Activated naive CD8-positive, alpha-beta T cell treated with anti-CD3 and anti-CD28 coated beads, Interleukin-2, amount 10 ng/mL, durations not matched to agents 7 days and 5 days (primary cell): Measurements from ENCODE around the gene ROPN1L. TPM values are rescaled to one million over a fixed set of nuclear protein-coding genes. Genes with fewer than 3 reads are reported as not detected.

Experiments used
- ATAC-seq: fragments of 150-1000 bp; cut with Tn5 transposase; one replicate; pipeline ENCODE4 v1.10.0; 2021; ENCODE audit warnings: low read depth, moderate library complexity
- POLR2A ChIA-PET: fragments of 350-600 bp; sonication (Branson Sonifier 250); formaldehyde crosslinking; loops from one replicate; lab custom pipeline; 2021; ENCODE audit warnings: antibody characterized with exemption; lab: Charles Lee
- DNase-seq: peaks from one replicate; pipeline ENCODE4 v3.0.0; 2021
- H3K27ac Mint-ChIP-seq: one replicate; pipeline ENCODE4 v1.8.0; 2022; ENCODE audit warnings: mild to moderate bottlenecking, mixed read lengths
- H3K27me3 Mint-ChIP-seq: one replicate; pipeline ENCODE4 v1.8.0; 2022; ENCODE audit warnings: mild to moderate bottlenecking, moderate library complexity, mixed read lengths
- H3K36me3 Mint-ChIP-seq: one replicate; pipeline ENCODE4 v1.8.0; 2021; ENCODE audit warnings: mild to moderate bottlenecking, mixed read lengths
- H3K4me1 Mint-ChIP-seq: one replicate; pipeline ENCODE4 v1.8.0; 2021; ENCODE audit warnings: mixed read lengths
- H3K4me3 Mint-ChIP-seq: one replicate; pipeline ENCODE4 v1.8.0; 2022; ENCODE audit warnings: mild to moderate bottlenecking, moderate library complexity, mixed read lengths
- H3K9me3 Mint-ChIP-seq: one replicate; pipeline ENCODE4 v1.8.0; 2021; ENCODE audit warnings: mixed read lengths
- total RNA-seq, 2 experiments: library from RNA; stranded (reverse); gene quantifications; one replicate each; pipeline ENCODE4 v1.2.3, GENCODE V29; 2021

Gene ROPN1L
- total RNA-seq, 2 experiments from 2014 or later: 1.4 to 1.5 TPM

GRCh38 chr5:10480237-10480985 lies 38.7 kb downstream of the ROPN1L start:
- POLR2A ChIA-PET: no interaction called here
- Mint-ChIP-seq H3K27me3 (peaks cover 7% of the 10 kb centered on the region), H3K4me1 (no peaks in the 10 kb centered on the region), H3K9me3 (no peaks in the 10 kb centered on the region), H3K27ac (no peak overlapping the region), H3K4me3 (no peak overlapping the region), H3K36me3 (no peaks in the 10 kb centered on the region)
- DNase-seq (no peak), ATAC-seq (no peak)

GRCh38 chr5:10481241-10481935 lies 39.7 kb downstream of the ROPN1L start:
- Mint-ChIP-seq H3K27me3 (peaks cover 7% of the 10 kb centered on the region), H3K27ac (no peak overlapping the region), H3K4me3 (no peak overlapping the region), H3K4me1 (no peaks in the 10 kb centered on the region), H3K9me3 (no peaks in the 10 kb centered on the region), H3K36me3 (no peaks in the 10 kb centered on the region)
- POLR2A ChIA-PET: no interaction called here
- no peak for DNase-seq
- ATAC-seq: no peak

GRCh38 chr5:10482791-10483530 lies 41.3 kb downstream of the ROPN1L start:
- Mint-ChIP-seq H3K36me3 (no peaks in the 10 kb centered on the region), H3K4me3 (no peak overlapping the region), H3K27ac (no peak overlapping the region), H3K27me3 (peaks cover 5% of the 10 kb centered on the region), H3K9me3 (no peaks in the 10 kb centered on the region), H3K4me1 (no peaks in the 10 kb centered on the region)
- no peak for DNase-seq
- no peak for ATAC-seq
- POLR2A ChIA-PET: no interaction called here

- peaks cover 8% of the 10 kb centered on the region for H3K4me1 Mint-ChIP-seq
- POLR2A ChIA-PET: no interaction called here
- H3K9me3 Mint-ChIP-seq: no peaks in the 10 kb centered on the region
- no peak for ATAC-seq
- H3K27me3 Mint-ChIP-seq: peaks cover 10% of the 10 kb centered on the region
- no peak overlapping the region for H3K27ac Mint-ChIP-seq
- no peak overlapping the region for H3K4me3 Mint-ChIP-seq
- no peak for DNase-seq
- no peaks in the 10 kb centered on the region for H3K36me3 Mint-ChIP-seq
Observed at GRCh38 chr5:10484774-10485141, 43.1 kb downstream of the ROPN1L start.

GRCh38 chr5:10485142-10485795 lies 43.6 kb downstream of the ROPN1L start:
- ATAC-seq (no peak), DNase-seq (no peak)
- Mint-ChIP-seq H3K4me1 (peaks cover 13% of the 10 kb centered on the region), H3K9me3 (no peaks in the 10 kb centered on the region), H3K27me3 (peaks cover 10% of the 10 kb centered on the region), H3K27ac (no peak overlapping the region), H3K4me3 (no peak overlapping the region), H3K36me3 (no peaks in the 10 kb centered on the region)
- POLR2A ChIA-PET: no interaction called here

GRCh38 chr5:10485897-10486296 lies 44.2 kb downstream of the ROPN1L start:
- Mint-ChIP-seq H3K4me1 (peaks cover 15% of the 10 kb centered on the region), H3K27ac (no peak overlapping the region), H3K36me3 (no peaks in the 10 kb centered on the region), H3K9me3 (no peaks in the 10 kb centered on the region), H3K4me3 (no peak overlapping the region), H3K27me3 (peaks cover 10% of the 10 kb centered on the region)
- no peak for ATAC-seq
- POLR2A ChIA-PET: no interaction called here
- no peak for DNase-seq

GRCh38 chr5:10486511-10487344 lies 45.0 kb downstream of the ROPN1L start:
- no peak overlapping the region for H3K27ac Mint-ChIP-seq
- ATAC-seq: no peak
- POLR2A ChIA-PET: no interaction called here
- H3K4me3 Mint-ChIP-seq: no peak overlapping the region
- no peaks in the 10 kb centered on the region for H3K36me3 Mint-ChIP-seq
- H3K27me3 Mint-ChIP-seq: peaks cover 7% of the 10 kb centered on the region
- DNase-seq: no peak
- H3K9me3 Mint-ChIP-seq: no peaks in the 10 kb centered on the region
- H3K4me1 Mint-ChIP-seq: peaks cover 15% of the 10 kb centered on the region

GRCh38 chr5:10488144-10488543 lies 46.5 kb downstream of the ROPN1L start:
- no peak overlapping the region for H3K4me3 Mint-ChIP-seq
- peaks cover 15% of the 10 kb centered on the region for H3K4me1 Mint-ChIP-seq
- DNase-seq: no peak
- ATAC-seq: no peak
- POLR2A ChIA-PET: no interaction called here
- H3K36me3 Mint-ChIP-seq: no peaks in the 10 kb centered on the region
- H3K27me3 Mint-ChIP-seq: peaks cover 5% of the 10 kb centered on the region
- H3K27ac Mint-ChIP-seq: no peak overlapping the region
- no peaks in the 10 kb centered on the region for H3K9me3 Mint-ChIP-seq

GRCh38 chr5:10489810-10490426 lies 48.2 kb downstream of the ROPN1L start:
- Mint-ChIP-seq H3K4me1 (peaks cover 16% of the 10 kb centered on the region), H3K9me3 (peaks cover 11% of the 10 kb centered on the region), H3K27me3 (peaks cover 5% of the 10 kb centered on the region), H3K4me3 (peak overlapping the region; percentile 69), H3K27ac (peak overlapping the region; percentile 74), H3K36me3 (peaks cover 2% of the 10 kb centered on the region)
- no peak for DNase-seq
- POLR2A ChIA-PET: interaction anchor here (0.5 to 0.9 kb wide), 2 partner anchors 44 to 71 kb away, joined by 3 read pairs; no protein-coding TSS in a partner anchor
- ATAC-seq: peak; percentile 92

- peaks cover 2% of the 10 kb centered on the region for H3K36me3 Mint-ChIP-seq
- POLR2A ChIA-PET: no interaction called here
Observed at GRCh38 chr5:10490927-10491672, 49.4 kb downstream of the ROPN1L start.

GRCh38 chr5:10491673-10492026 lies 50.0 kb downstream of the ROPN1L start:
- H3K36me3 Mint-ChIP-seq: peaks cover 2% of the 10 kb centered on the region
- H3K9me3 Mint-ChIP-seq: peaks cover 13% of the 10 kb centered on the region
- peaks cover 16% of the 10 kb centered on the region for H3K4me1 Mint-ChIP-seq
- no peak overlapping the region for H3K27ac Mint-ChIP-seq
- no peak overlapping the region for H3K4me3 Mint-ChIP-seq
- POLR2A ChIA-PET: no interaction called here
- ATAC-seq: no peak
- peaks cover 5% of the 10 kb centered on the region for H3K27me3 Mint-ChIP-seq
- DNase-seq: no peak

More at GRCh38 chr5:10490927-10491672, 49.4 kb downstream of the ROPN1L start:
- H3K4me3 Mint-ChIP-seq: no peak overlapping the region
- H3K9me3 Mint-ChIP-seq: peaks cover 13% of the 10 kb centered on the region
- H3K27ac Mint-ChIP-seq: no peak overlapping the region
- no peak for ATAC-seq
- DNase-seq: no peak
- H3K27me3 Mint-ChIP-seq: peaks cover 5% of the 10 kb centered on the region
- H3K4me1 Mint-ChIP-seq: peaks cover 16% of the 10 kb centered on the region

GRCh38 chr5:10493884-10494283 lies 52.2 kb downstream of the ROPN1L start:
- no peak overlapping the region for H3K27ac Mint-ChIP-seq
- peaks cover 2% of the 10 kb centered on the region for H3K36me3 Mint-ChIP-seq
- ATAC-seq (no peak), DNase-seq (no peak)
- peaks cover 13% of the 10 kb centered on the region for H3K9me3 Mint-ChIP-seq
- H3K27me3 Mint-ChIP-seq: peaks cover 2% of the 10 kb centered on the region
- no peak overlapping the region for H3K4me3 Mint-ChIP-seq
- H3K4me1 Mint-ChIP-seq: peaks cover 16% of the 10 kb centered on the region
- POLR2A ChIA-PET: no interaction called here
